HL-60 (cell line): Measurements from ENCODE around the gene SMG7.

Experiments
- DNase-seq, 2 experiments: peaks; one replicate each; pipeline ENCODE4 v3.0.0-alpha.2; 2010 to 2020; ENCODE audit warnings: low read depth in 1 of 2, low spot score in 1 of 2
- H3K27ac ChIP-seq: fragments of 250-450 bp; sonication (Bioruptor Pico); replicated peaks from 2 replicates; pipeline ENCODE4 v1.5.1; 2020; ENCODE audit warnings: mild to moderate bottlenecking, moderate library complexity
- H3K27me3 ChIP-seq: fragments of 250-450 bp; sonication (Bioruptor Pico); 2 replicates; pipeline ENCODE4 v1.5.1; 2021; ENCODE audit warnings: mild to moderate bottlenecking, moderate library complexity; ENCODE audit not compliant: insufficient read depth, poor library complexity, severe bottlenecking
- H3K4me3 ChIP-seq: replicated peaks from 2 replicates; pipeline ENCODE4 v1.5.1; 2011; ENCODE audit warnings: mild to moderate bottlenecking, control low read depth, low read length; ENCODE audit not compliant: insufficient read depth
- GABPA ChIP-seq: IDR thresholded peaks from 2 replicates; pipeline ENCODE4 v1.6.1; 2012; ENCODE audit warnings: low read depth
- POLR2AphosphoS5 ChIP-seq: IDR thresholded peaks from 2 replicates; pipeline ENCODE4 v1.6.1; 2012; ENCODE audit warnings: low read depth
- REST ChIP-seq: IDR thresholded peaks from 2 replicates; pipeline ENCODE4 v1.6.1; 2012; ENCODE audit warnings: low read depth; ENCODE audit not compliant: insufficient replicate concordance
- SPI1 ChIP-seq: IDR thresholded peaks from 2 replicates; pipeline ENCODE4 v1.6.1; 2012; ENCODE audit warnings: low read depth, mild to moderate bottlenecking, borderline replicate concordance
- TF ChIP-seq, protein P1 (sequence below): IDR thresholded peaks from one replicate; pipeline ENCODE4 v1.5.1; 2011; ENCODE audit warnings: low read length, control low read depth, inconsistent platforms; ENCODE audit not compliant: insufficient read depth

SMG7 gene

GRCh38 chr1:183588827-183589226 is 116.5 kb downstream of the SMG7 start:
- peak overlapping the region; percentile 37 for H3K4me3 ChIP-seq
- TF ChIP-seq SPI1 (no peak), REST (no peak), POLR2AphosphoS5 (no peak), GABPA (no peak)
- TF ChIP-seq, protein P1, sequence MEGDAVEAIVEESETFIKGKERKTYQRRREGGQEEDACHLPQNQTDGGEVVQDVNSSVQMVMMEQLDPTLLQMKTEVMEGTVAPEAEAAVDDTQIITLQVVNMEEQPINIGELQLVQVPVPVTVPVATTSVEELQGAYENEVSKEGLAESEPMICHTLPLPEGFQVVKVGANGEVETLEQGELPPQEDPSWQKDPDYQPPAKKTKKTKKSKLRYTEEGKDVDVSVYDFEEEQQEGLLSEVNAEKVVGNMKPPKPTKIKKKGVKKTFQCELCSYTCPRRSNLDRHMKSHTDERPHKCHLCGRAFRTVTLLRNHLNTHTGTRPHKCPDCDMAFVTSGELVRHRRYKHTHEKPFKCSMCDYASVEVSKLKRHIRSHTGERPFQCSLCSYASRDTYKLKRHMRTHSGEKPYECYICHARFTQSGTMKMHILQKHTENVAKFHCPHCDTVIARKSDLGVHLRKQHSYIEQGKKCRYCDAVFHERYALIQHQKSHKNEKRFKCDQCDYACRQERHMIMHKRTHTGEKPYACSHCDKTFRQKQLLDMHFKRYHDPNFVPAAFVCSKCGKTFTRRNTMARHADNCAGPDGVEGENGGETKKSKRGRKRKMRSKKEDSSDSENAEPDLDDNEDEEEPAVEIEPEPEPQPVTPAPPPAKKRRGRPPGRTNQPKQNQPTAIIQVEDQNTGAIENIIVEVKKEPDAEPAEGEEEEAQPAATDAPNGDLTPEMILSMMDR = no peak
- H3K27me3 ChIP-seq = no peaks in the 10 kb centered on the region
- H3K27ac ChIP-seq = peak overlapping the region; percentile 85
- no peak for DNase-seq

DNA sequence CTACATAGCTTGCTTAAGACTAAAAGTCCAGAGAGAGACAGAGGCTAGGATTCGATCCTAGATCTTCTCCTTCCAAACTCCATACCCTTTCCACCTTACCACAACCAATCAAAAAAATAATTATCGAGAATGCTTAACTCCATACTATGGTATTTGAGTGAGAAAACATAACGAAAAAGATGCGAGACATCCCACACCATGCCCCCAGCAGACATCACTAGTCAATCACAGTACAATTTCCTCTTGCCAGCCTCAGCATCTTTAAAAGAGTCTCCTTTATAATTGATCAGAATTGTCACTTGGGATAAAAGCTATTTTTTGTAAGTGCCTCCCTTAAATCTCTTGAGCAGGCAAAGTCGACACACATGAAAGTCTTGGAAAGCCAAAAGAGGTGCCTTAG is 117.1 kb downstream of the SMG7 start:
- H3K4me3 ChIP-seq = peak overlapping the region; percentile 37
- no peaks in the 10 kb centered on the region for H3K27me3 ChIP-seq
- no peak for DNase-seq
- H3K27ac ChIP-seq = peak overlapping the region; percentile 85
- TF ChIP-seq POLR2AphosphoS5 (no peak), GABPA (no peak), SPI1 (no peak), REST (no peak)
- TF ChIP-seq, protein P1 = no peak

GRCh38 chr1:183589874-183590243 is 117.6 kb downstream of the SMG7 start:
- DNase-seq = no peak
- TF ChIP-seq GABPA = no peak
- TF ChIP-seq REST = no peak
- no peak for TF ChIP-seq SPI1
- TF ChIP-seq, protein P1 = no peak
- TF ChIP-seq POLR2AphosphoS5 = no peak
- H3K27ac ChIP-seq = peak overlapping the region; percentile 85
- H3K4me3 ChIP-seq = peak overlapping the region; percentile 37
- no peaks in the 10 kb centered on the region for H3K27me3 ChIP-seq
